ENCODE results near the gene NEMP1.
A peak's percentile ranks its signal among the peaks of the same experiment; 100 is the strongest.
"Not testable (repeated sequence)": the region's sequence is repeated elsewhere in the genome, so short reads cannot be mapped to it uniquely, and the experiment has no call there.

The NEMP1 gene

GRCh38 chr12:57053146-57053545, 25.4 kb downstream of the NEMP1 start:
- DNase-seq, result not testable (repeated sequence)

GRCh38 chr12:57051011-57051410, 27.6 kb downstream of the NEMP1 start:
- DNase-seq, result no peak

- no peak for DNase-seq
These were observed 28.7 kb downstream of the NEMP1 start, which contains the start of gene MYO1A for GRCh38 chr12:57049890-57050289. MYO1A (minus strand) TSS chr12:57050129; CDS start chr12:57048323, 1,806 bp downstream.

DNA sequence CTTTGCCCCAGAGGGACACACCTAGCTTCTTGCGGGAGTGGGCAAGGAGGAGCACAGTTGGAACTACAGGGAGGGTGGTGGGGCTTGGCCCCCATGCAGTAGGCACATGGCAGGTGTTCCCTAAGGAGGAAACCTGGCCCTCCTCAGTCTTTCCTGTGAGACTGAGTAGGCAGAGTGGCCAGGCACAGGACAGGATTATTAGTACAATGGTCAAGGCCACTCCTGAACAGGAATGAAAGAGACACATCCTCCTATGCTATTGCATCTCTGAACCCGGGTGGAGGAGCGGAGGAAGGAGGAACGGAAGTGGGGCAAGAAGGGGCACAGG, 29.5 kb downstream of the NEMP1 start:
- DNase-seq, result no peak

DNA sequence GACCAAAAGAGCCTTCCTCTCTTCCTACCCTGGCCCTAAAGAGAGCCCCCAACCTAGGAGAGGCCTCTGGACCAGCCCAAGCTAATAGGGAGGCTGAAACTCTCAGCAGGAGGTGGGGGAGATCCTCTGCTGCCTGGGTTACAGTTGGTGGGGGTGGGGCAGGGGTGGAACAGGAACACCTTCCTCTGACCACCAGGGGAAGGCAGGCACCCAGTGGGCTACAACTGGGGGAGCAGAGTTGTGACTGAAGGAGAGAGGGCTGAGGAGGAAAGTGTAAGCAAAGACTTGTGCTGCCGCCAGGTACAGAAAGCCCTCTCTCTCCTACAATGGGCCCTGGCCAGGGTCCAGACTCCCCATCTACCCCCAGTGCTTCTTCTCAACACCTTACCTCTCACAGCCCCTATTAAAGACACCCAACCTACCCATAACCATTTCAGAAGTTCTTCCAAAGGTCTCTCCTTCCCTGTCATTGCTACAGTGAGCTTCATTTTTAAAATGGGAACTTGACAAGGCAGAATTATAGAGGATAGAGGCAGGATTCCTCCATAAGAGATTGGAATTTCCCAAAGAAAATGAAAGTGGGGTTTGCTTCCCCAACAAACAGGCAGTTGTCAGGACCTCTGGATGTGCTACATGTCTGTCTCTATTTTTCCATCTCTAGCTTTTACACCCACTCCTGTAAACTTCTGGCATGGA, 30.0 kb downstream of the NEMP1 start:
- no peak for DNase-seq

GRCh38 chr12:57047981-57048380, 30.6 kb downstream of the NEMP1 start:
- no peak for DNase-seq

- peak; percentile 12 for DNase-seq
These were observed 31.4 kb downstream of the NEMP1 start for GRCh38 chr12:57046947-57047890.

- no peak for DNase-seq
These were observed 32.4 kb downstream of the NEMP1 start for GRCh38 chr12:57046086-57046791.

DNA sequence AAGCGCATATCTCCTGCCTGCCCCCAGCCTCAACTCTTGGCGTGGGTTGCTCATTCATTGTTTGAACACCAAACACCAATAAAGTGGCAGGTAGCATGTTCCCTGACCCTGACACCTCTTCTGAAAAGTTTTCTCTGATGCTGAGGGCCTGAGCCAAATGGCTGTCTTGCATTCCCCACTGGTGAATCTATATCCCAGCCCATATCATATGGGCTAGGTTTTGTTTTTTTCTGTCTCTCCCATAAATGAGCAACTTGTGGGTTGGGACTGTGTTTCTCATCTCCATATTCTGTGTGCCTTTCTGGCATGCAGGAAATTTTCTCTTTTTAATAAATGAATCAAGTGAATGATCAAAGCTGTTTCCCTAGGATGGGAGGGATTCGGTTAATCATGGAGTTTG, 33.7 kb downstream of the NEMP1 start:
- no peak for DNase-seq

GRCh38 chr12:57044468-57044867, 34.1 kb downstream of the NEMP1 start:
- no peak for DNase-seq

DNA sequence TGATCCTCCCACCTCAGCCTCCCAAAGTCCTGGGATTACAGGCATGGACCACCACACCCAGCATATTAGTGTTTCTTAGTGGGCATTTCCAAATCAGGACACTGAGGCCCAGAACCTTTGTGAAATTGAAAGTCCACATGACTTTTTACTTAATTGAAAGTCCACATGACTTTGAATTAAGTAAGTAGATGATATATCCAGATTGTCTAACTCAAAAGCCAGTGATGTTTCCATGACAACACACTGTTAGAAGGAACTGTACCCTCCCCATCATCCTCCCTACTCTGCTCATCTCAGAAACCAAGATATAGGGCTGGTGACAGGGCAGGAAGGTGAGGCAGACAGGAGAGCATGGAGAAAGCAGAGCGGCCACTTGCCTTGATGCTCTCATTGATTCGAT, 35.9 kb downstream of the NEMP1 start:
- no peak for DNase-seq

- DNase-seq, result no peak
These were observed 37.8 kb downstream of the NEMP1 start for GRCh38 chr12:57040750-57041149.

- no peak for DNase-seq
These were observed 38.4 kb downstream of the NEMP1 start for GRCh38 chr12:57040211-57040610.

- no peak for DNase-seq
These were observed 39.4 kb downstream of the NEMP1 start for GRCh38 chr12:57039016-57039798.

GRCh38 chr12:57037264-57037663, 41.3 kb downstream of the NEMP1 start:
- DNase-seq, result no peak

GRCh38 chr12:57033431-57033830, 45.2 kb downstream of the NEMP1 start:
- no peak for DNase-seq

DNA sequence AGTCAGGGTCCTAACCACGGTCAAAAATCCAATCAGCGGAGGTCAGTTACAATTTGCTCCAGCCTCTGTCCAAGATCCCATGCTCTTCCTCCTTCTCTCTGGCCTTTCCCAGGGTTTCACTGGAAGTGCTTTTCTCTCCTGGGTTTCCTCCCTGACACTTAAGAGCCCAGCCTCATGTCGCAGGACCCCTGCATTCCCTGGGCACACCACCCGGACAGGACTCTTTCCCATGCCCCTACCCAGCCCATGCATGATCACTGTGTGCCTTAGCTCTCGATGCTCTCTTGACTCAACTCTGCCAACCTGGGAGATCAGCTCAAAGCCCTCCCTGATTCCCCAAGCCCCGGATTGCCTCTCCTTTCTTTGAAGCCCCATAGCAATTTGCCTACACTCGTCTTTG, 46.8 kb downstream of the NEMP1 start:
- DNase-seq, result no peak

GRCh38 chr12:57031138-57031725, 47.4 kb downstream of the NEMP1 start:
- no peak for DNase-seq

GRCh38 chr12:57029457-57029856, 49.1 kb downstream of the NEMP1 start:
- DNase-seq, result no peak

DNA sequence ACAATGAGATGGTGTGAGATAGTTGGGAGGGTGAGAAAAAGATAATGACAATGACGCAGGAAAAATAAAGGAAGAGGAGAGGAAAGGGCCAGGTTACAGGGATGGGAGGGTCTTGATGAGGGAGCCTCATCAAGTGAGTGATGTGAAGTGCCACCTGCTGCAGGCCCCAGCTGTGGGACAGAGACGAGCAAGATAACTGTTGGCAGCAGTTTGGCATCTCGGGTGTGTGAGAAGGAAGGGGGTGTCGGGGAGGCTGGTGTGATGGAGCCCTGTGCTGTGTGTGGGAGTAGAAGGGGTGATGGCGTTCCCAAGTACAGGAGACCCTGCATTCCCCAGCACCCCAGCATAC, 50.8 kb downstream of the NEMP1 start:
- DNase-seq, result no peak

DNA sequence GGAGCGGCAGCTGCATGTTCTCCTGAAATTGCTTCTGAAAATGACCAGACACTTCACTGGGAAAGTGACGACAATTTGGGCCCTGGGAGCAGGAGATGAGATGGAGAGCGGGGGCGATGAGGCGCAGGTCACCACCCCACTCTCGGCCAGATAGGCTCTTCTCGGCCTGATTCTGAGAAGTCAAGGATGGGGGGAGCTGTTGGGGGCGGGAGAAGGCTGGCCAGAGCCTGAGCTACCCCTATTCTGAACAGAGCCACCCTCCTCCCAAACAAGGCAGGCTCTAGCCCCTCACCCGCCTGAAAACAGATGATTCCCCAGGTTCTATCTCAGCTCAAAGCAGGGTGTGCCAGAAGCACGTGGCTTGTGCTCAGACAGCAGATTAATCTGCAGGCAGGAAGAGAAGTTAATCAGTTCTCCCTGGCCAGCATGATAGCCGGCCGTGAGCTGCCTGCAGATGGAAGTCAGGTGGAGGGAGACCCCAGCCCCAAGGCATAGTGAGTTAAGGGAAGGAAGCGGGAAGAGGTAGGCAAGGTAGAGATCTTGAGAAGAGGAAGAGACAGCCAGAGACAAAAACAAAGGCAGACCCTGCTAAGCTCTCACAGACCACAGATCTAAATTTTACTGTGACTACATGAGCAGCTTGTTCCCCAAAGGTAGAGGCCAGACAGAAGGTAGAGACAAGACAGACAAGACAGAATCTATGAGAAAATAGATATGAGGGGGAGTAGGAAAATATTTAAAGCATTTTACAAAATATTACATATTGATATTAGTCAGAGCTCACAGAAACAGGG, 51.4 kb downstream of the NEMP1 start:
- no peak for DNase-seq

GRCh38 chr12:57025196-57025595, 53.4 kb downstream of the NEMP1 start:
- no peak for DNase-seq
